ENCODE measurements around the gene NUPR1. TPM values are rescaled to one million over a fixed set of nuclear protein-coding genes. Genes with fewer than 3 reads are reported as not detected.

NUPR1 gene
- total and polyA plus RNA-seq, 2 of the 13 experiments (the other 11 are each of a cell fraction or from before 2014, with no cell fraction given), result 18.0 to 25.6 TPM

GRCh38 chr16:28491970-28492474, 46.8 kb downstream of the NUPR1 start, which contains the start of gene CLN3 (continued):
- TF ChIP-seq THAP9 (CRISPR knock-in tag; IDR thresholded peaks at IDR 0.05; ENCODE audit: borderline replicate concordance) (peak; percentile 64; the same call in 1 of the 2 replicates), ASH2L (IDR thresholded peaks at IDR 0.05; ENCODE audit: insufficient read length, low read depth, low read length) (peak; percentile 96), TP53 (CRISPR knock-in tag; conservative IDR thresholded peaks at IDR 0.05) (no peak), THAP11 (CRISPR knock-in tag; IDR thresholded peaks at IDR 0.05) (peak; percentile 88), MLX (CRISPR knock-in tag; IDR thresholded peaks at IDR 0.05) (peak; percentile 89; the same call in 1 of the 2 replicates), NRL (CRISPR knock-in tag; IDR thresholded peaks at IDR 0.05; ENCODE audit: borderline replicate concordance) (no peak; the same call in 1 of the 2 replicates), ZNF343 (CRISPR knock-in tag; IDR thresholded peaks at IDR 0.05) (peak; percentile 17; the same call in 1 of the 2 replicates), SNAPC2 (CRISPR knock-in tag; IDR thresholded peaks at IDR 0.05) (no peak), NFKB2 (CRISPR knock-in tag; IDR thresholded peaks at IDR 0.05; ENCODE audit: borderline replicate concordance) (0 out of 2 replicates have a peak, but pooled peaks have one; percentile 32), ZNF691 (CRISPR knock-in tag; IDR thresholded peaks at IDR 0.05; ENCODE audit: borderline replicate concordance, low read depth) (no peak), CENPT (CRISPR knock-in tag; IDR thresholded peaks at IDR 0.05; ENCODE audit: low read depth) (no peak), ZNF672 (CRISPR knock-in tag; IDR thresholded peaks at IDR 0.05) (no peak), ZNF83 (CRISPR knock-in tag; IDR thresholded peaks at IDR 0.05; ENCODE audit: borderline replicate concordance) (no peak), LRRFIP1 (CRISPR knock-in tag; conservative IDR thresholded peaks at IDR 0.05) (no peak), ZNF44 (CRISPR knock-in tag; IDR thresholded peaks at IDR 0.05) (peak; percentile 92), TAF1 (CRISPR knock-in tag; IDR thresholded peaks at IDR 0.05) (peak; percentile 43), ZBTB42 (CRISPR knock-in tag; IDR thresholded peaks at IDR 0.05) (no peak), ZNF180 (CRISPR knock-in tag; IDR thresholded peaks at IDR 0.05; ENCODE audit: borderline replicate concordance, low read depth) (no peak), GLI4 (CRISPR knock-in tag; IDR thresholded peaks at IDR 0.05; ENCODE audit: borderline replicate concordance) (0 out of 2 replicates have a peak, but pooled peaks have one; percentile 70), WIZ (CRISPR knock-in tag; IDR thresholded peaks at IDR 0.05) (no peak; the same call in 1 of the 2 replicates), JUNB (CRISPR knock-in tag; IDR thresholded peaks at IDR 0.05; ENCODE audit: borderline replicate concordance) (no peak), CSRNP2 (CRISPR knock-in tag; conservative IDR thresholded peaks at IDR 0.05; ENCODE audit: low read depth) (no peak)
